GM18498 (cell line): ENCODE data around the gene ERCC2.

ENCODE experiments used
- ATAC-seq: cut with Tn5 transposase; IDR thresholded peaks from one replicate; pipeline ENCODE4 v1.9.1; 2021; ENCODE audit warnings: mild to moderate bottlenecking, moderate library complexity; ENCODE audit not compliant: unreplicated experiment

Gene ERCC2

DNA sequence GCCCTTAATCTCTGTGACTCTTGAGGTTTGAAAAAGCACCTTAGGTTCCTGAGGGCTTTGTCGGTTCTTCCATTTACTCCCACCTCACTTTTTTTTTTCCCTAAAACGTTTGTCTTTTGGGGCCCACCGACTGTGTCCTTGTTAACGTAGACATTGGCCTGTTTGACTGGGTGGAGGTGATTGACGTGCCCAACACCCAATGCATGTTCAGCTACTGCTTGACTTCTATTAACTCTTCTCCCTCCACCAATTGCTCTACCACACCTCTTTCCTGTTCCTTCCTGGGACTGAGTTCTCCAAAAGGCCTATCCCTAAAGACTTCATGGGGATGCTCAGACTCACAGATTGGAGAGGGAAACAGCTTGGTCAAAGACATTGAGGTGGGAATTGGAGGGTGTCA lies 65.0 kb downstream of the ERCC2 start:
- ATAC-seq = no peak

DNA sequence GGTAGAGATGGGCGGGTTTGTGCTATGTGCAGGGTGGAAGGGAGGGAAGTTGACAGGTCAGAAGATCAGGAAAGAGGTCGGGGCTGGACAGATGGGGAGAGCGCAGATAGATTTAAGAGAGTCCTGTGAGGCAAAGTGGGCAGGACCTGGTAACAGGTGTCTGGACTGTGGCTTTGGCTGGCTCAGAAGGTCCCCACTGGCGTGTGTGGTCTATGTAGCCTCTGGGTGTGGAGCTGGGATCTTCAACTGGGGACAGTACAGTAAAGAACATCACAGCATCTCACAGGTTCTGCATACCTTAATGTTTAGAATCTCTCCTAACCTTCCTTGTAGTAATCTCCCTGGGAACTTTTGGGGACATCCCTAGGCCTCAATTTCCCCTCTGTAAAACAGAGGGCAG lies 65.4 kb downstream of the ERCC2 start:
- ATAC-seq = no peak

DNA sequence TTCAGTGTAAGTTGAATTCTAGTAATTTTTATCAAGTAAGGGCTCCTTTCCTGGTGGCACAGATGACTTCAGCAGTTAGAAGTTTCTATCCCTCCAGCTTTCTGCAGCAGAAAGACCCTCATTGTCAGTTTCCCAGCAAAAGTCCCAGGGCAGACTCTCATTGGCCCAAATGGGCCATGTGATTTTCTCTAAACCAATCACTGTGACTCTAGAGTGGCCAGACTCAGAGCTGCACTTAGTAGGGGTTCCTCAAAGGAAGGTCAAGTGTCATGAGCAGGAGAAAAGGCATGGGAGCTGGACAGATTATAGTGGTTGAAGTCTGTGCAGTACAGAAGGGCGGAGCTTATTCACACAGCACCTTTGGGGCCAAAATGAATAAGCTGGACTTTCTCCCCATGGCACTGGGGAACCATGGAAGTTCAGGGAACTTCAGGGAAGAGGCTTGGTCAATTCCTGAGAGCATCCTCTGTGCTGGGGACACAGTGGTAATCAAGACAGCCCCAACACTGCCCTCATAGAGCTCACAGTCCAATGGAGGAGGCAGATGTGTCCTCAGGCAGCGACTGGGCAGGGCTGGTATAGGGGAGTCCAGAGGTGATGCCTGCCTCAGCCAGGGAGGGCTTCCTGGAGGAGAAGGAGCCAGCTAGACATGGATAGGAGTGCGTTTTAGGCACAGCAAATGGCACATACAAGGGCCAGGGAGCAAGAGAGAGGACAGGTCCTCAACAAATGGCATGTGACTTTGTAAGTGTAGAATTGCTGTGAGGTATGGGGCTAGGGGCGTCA lies 66.0 kb downstream of the ERCC2 start:
- no peak for ATAC-seq

DNA sequence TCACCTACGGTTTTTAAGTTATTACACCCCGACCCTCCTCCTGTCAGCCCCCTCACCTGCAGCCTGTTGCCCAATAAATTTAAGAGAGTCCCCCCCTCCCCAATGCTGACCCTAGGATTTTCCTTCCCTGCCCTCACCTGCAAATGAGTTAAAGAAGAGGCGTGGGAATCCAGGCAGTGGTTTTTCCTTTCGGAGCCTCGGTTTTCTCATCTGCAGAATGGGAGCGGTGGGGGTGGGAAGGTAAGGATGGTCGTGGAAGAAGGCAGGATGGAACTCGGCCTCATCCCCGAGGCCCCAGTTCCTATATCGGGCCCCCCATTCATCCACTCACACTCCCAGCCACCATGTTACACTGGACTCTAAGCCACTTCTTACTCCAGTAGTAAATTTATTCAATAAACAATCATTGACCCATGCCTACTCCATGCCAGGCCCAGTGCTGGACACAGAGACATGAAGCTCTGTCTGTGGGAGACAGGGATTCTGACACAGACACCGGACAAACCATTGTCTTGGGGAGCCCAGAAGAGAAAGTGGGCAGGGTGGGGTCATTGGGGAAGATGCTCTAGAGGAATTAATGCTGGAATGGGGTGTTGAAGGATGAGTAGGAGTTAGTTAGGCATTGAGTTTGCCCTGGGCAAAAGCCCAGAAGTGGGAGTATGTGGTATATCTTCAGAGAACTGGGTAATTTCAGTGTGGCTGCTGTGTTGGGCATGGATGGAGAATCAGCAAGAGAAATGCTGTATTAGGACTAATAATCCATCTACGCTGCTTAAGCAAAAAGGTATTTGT lies 66.9 kb downstream of the ERCC2 start:
- no peak for ATAC-seq

DNA sequence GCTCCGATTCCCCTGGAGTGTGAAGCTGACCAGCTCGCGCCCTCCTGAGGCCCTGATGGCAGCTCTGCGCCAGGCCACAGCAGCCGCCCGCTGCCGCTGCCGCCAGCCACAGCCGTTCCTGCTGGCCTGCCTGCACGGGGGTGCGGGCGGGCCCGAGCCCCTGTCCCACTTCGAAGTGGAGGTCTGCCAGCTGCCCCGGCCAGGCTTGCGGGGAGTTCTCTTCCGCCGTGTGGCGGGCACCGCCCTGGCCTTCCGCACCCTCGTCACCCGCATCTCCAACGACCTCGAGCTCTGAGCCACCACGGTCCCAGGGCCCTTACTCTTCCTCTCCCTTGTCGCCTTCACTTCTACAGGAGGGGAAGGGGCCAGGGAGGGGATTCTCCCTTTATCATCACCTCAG lies 68.0 kb downstream of the ERCC2 start:
- ATAC-seq = no peak
